ENCODE measurements around the gene LCE1B.

DNA sequence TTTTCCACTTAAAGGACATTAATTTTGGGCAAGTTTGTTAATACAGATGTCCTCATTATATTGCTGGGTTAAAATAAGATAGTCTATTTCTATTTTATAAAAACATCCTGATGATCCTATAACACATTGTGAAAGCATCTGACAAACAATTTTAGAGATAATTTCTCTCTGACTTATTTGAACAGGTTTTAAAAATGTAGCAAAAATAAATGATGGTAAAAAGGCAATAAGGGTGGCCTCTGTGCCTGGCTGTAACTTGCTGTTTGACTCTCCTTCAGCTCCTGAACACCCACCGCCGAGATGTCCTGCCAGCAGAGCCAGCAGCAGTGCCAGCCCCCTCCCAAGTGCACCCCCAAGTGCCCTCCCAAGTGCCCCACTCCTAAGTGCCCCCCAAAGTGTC is 15.4 kb downstream of the LCE1B start, which contains the start of gene LCE1A:
- TF ChIP-seq, protein P1, sequence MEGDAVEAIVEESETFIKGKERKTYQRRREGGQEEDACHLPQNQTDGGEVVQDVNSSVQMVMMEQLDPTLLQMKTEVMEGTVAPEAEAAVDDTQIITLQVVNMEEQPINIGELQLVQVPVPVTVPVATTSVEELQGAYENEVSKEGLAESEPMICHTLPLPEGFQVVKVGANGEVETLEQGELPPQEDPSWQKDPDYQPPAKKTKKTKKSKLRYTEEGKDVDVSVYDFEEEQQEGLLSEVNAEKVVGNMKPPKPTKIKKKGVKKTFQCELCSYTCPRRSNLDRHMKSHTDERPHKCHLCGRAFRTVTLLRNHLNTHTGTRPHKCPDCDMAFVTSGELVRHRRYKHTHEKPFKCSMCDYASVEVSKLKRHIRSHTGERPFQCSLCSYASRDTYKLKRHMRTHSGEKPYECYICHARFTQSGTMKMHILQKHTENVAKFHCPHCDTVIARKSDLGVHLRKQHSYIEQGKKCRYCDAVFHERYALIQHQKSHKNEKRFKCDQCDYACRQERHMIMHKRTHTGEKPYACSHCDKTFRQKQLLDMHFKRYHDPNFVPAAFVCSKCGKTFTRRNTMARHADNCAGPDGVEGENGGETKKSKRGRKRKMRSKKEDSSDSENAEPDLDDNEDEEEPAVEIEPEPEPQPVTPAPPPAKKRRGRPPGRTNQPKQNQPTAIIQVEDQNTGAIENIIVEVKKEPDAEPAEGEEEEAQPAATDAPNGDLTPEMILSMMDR (conservative IDR thresholded peaks at IDR 0.05; ENCODE audit: low read length): no peak
- TF ChIP-seq EZH2phosphoT487 (IDR thresholded peaks at IDR 0.05; ENCODE audit: borderline replicate concordance): no peak

Data from Loucy (cell line).